Measurements from ENCODE around the gene TXNDC17. TPM values are rescaled to one million over a fixed set of nuclear protein-coding genes. Genes with fewer than 3 reads are reported as not detected.

Gene TXNDC17
- total RNA-seq, 4 donors from 2014 or later, result 58.5 to 109 (median 74.2) TPM

- peaks cover 21 to 72% (median 43%) of the 10 kb centered on the region in 4 donors for H3K36me3 ChIP-seq
- TF ChIP-seq POLR2A (IDR thresholded peaks at IDR 0.05; ENCODE audit: low read depth), result no peak
- intact Hi-C loops (cut with DNase I), result no loop called here
Observed at GRCh38 chr17:6632530-6632929, 8.3 kb upstream of the TXNDC17 start.

DNA sequence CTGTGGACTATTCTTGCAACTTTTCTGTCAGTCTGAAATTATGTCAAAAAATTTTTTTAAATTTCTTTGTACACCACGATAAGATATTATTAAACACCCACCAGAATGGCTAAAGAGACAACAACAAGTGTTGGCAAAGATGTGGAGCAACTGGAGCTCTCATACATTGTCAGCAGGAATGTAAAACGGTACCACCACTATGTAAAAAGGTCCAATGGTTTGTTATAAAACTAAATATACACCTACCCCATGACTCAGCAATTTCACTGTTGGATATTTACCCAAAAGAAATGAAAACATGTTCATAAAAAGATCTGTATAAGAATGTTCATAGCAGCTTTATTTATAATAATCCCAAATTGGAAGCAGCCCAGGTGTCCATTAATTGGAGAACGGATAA is 7.6 kb upstream of the TXNDC17 start:
- H3K4me3 ChIP-seq, result no peak overlapping the region
- 93% methylated on average over 3 of the region's 3 CpGs for WGBS
- intact Hi-C loops (cut with DNase I), result no loop called here
- no peaks in the 10 kb centered on the region for H3K9me3 ChIP-seq
- H3K36me3 ChIP-seq, result peaks cover 17 to 65% (median 36%) of the 10 kb centered on the region in 4 donors
- peaks cover 0 to 14% (median 5%) of the 10 kb centered on the region in 4 donors for H3K4me1 ChIP-seq
- no peak overlapping the region for H3K27ac ChIP-seq (replicated peaks in 1 of 4)
- H3K27me3 ChIP-seq, result no peaks in the 10 kb centered on the region
- TF ChIP-seq, protein P1, sequence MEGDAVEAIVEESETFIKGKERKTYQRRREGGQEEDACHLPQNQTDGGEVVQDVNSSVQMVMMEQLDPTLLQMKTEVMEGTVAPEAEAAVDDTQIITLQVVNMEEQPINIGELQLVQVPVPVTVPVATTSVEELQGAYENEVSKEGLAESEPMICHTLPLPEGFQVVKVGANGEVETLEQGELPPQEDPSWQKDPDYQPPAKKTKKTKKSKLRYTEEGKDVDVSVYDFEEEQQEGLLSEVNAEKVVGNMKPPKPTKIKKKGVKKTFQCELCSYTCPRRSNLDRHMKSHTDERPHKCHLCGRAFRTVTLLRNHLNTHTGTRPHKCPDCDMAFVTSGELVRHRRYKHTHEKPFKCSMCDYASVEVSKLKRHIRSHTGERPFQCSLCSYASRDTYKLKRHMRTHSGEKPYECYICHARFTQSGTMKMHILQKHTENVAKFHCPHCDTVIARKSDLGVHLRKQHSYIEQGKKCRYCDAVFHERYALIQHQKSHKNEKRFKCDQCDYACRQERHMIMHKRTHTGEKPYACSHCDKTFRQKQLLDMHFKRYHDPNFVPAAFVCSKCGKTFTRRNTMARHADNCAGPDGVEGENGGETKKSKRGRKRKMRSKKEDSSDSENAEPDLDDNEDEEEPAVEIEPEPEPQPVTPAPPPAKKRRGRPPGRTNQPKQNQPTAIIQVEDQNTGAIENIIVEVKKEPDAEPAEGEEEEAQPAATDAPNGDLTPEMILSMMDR (IDR thresholded peaks at IDR 0.05), result no peak
- TF ChIP-seq POLR2AphosphoS5 (IDR thresholded peaks at IDR 0.05) (no peak), EP300 (IDR thresholded peaks at IDR 0.05) (no peak), POLR2A (IDR thresholded peaks at IDR 0.05; ENCODE audit: low read depth) (no peak)
- DNase-seq (ENCODE audit: extremely low spot score), result no peak

More at GRCh38 chr17:6632530-6632929, 8.3 kb upstream of the TXNDC17 start:
- Histone ChIP-seq H3K27ac (replicated peaks in 1 of 4) (no peak overlapping the region), H3K9me3 (no peaks in the 10 kb centered on the region), H3K27me3 (no peaks in the 10 kb centered on the region), H3K4me1 (peaks cover 0 to 7% (median under 1%) of the 10 kb centered on the region in 4 donors), H3K4me3 (no peak overlapping the region)
- no peak for DNase-seq (ENCODE audit: extremely low spot score)

- Histone ChIP-seq H3K27ac (replicated peaks in 1 of 4) (no peak overlapping the region), H3K27me3 (no peaks in the 10 kb centered on the region), H3K36me3 (peaks cover 13 to 40% (median 26%) of the 10 kb centered on the region in 4 donors), H3K4me1 (peaks cover 13 to 33% (median 20%) of the 10 kb centered on the region in 4 donors), H3K9me3 (no peaks in the 10 kb centered on the region), H3K4me3 (no peak overlapping the region)
- intact Hi-C loops (cut with DNase I), result no loop called here
- WGBS, result 64% methylated on average over 2 of the region's 2 CpGs
- TF ChIP-seq EP300 (IDR thresholded peaks at IDR 0.05), result no peak
- TF ChIP-seq, protein P1 (IDR thresholded peaks at IDR 0.05), result no peak
- TF ChIP-seq POLR2AphosphoS5 (IDR thresholded peaks at IDR 0.05), result no peak
- no peak for TF ChIP-seq POLR2A (IDR thresholded peaks at IDR 0.05; ENCODE audit: low read depth)
- DNase-seq (ENCODE audit: extremely low spot score), result no peak
Observed at GRCh38 chr17:6636105-6636504, 4.8 kb upstream of the TXNDC17 start.

- intact Hi-C loops (cut with DNase I), result no loop called here
- no peak overlapping the region for H3K4me3 ChIP-seq
- no peak overlapping the region for H3K27ac ChIP-seq (replicated peaks in 1 of 4)
- DNase-seq (ENCODE audit: extremely low spot score), result no peak
- WGBS, result 90% methylated on average over 14 of the region's 17 CpGs
- TF ChIP-seq, protein P1 (IDR thresholded peaks at IDR 0.05), result no peak
- no peak for TF ChIP-seq POLR2A (IDR thresholded peaks at IDR 0.05; ENCODE audit: low read depth)
- TF ChIP-seq EP300 (IDR thresholded peaks at IDR 0.05), result no peak
- TF ChIP-seq POLR2AphosphoS5 (IDR thresholded peaks at IDR 0.05), result no peak
- H3K36me3 ChIP-seq, result peaks cover 13 to 34% (median 20%) of the 10 kb centered on the region in 4 donors
- H3K4me1 ChIP-seq, result peaks cover 17 to 41% (median 27%) of the 10 kb centered on the region in 4 donors
- no peaks in the 10 kb centered on the region for H3K27me3 ChIP-seq
- H3K9me3 ChIP-seq, result no peaks in the 10 kb centered on the region
Observed at GRCh38 chr17:6636616-6637457, 4.0 kb upstream of the TXNDC17 start.

DNA sequence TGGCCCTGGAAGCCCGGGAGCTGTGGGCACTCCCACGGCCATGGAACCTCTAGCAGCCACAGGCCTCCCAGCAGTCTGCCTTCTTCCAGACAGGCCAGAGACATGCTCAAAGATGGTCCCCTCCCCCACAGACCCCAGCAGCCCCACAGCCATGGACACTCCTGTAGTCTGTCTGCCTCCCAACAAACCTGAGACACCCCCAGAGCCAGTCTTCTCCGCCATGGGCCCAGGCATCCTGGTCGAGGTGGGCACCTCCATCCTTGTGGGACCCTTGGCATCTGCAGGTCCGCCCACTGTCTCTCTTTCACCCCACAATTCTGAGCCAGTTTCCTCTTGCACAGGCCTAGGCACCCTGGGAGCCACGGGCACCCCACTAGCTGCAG is 3.4 kb upstream of the TXNDC17 start:
- WGBS, result 85% methylated on average over 4 of the region's 6 CpGs
- no peaks in the 10 kb centered on the region for H3K27me3 ChIP-seq
- no peaks in the 10 kb centered on the region for H3K9me3 ChIP-seq
- H3K4me1 ChIP-seq, result peaks cover 18 to 45% (median 33%) of the 10 kb centered on the region in 4 donors
- H3K27ac ChIP-seq (replicated peaks in 1 of 4), result no peak overlapping the region
- no peak overlapping the region for H3K4me3 ChIP-seq
- DNase-seq (ENCODE audit: extremely low spot score), result no peak
- H3K36me3 ChIP-seq, result peaks cover 13 to 29% (median 15%) of the 10 kb centered on the region in 4 donors
- intact Hi-C loops (cut with DNase I), result no loop called here
- TF ChIP-seq, protein P1 (IDR thresholded peaks at IDR 0.05), result no peak
- TF ChIP-seq EP300 (IDR thresholded peaks at IDR 0.05), result no peak
- no peak for TF ChIP-seq POLR2A (IDR thresholded peaks at IDR 0.05; ENCODE audit: low read depth)
